HEK293 (cell line): Measurements from ENCODE around the gene PHKA2.

ENCODE experiments used
- CTCF ChIA-PET: fragments of 350-600 bp; formaldehyde crosslinking; extraction: SDS; loops from one replicate; lab custom pipeline; 2021; ENCODE audit warnings: antibody characterized with exemption; lab: Yijun Ruan, JAX
- POLR2A ChIA-PET: fragments of 300-600 bp; formaldehyde crosslinking; extraction: SDS; loops from one replicate; lab custom pipeline; 2020; ENCODE audit warnings: antibody characterized with exemption, inconsistent platforms; lab: Yijun Ruan, JAX
- H3K27ac ChIP-seq: fragments of 200-500 bp; sonication (Bioruptor generic); 2 replicates; pipeline ENCODE4 v1.5.1; 2014; ENCODE audit warnings: low read depth, low read length, control low read depth, inconsistent platforms; ENCODE audit errors: extremely low read depth
- H3K36me3 ChIP-seq, 2 experiments: fragments of 200-500 bp in 1 of 2; sonication (Bioruptor generic) in 1 of 2; 1 replicate in 1 of 2; 2 replicates in 1 of 2; pipeline ENCODE4 v1.5.1; 2014 to 2017; ENCODE audit warnings: inconsistent platforms in 2 of 2, low read length in 2 of 2; ENCODE audit not compliant: control insufficient read depth in 2 of 2, insufficient read depth in 1 of 2
- H3K4me1 ChIP-seq: fragments of 200-500 bp; sonication (Bioruptor generic); 2 replicates; pipeline ENCODE4 v1.5.1; 2014; ENCODE audit warnings: mild to moderate bottlenecking, low read length, inconsistent platforms; ENCODE audit not compliant: control insufficient read depth, insufficient read depth
- H3K4me3 ChIP-seq: 2 replicates; pipeline ENCODE4 v1.5.1; 2011; ENCODE audit warnings: low read depth, mild to moderate bottlenecking, control low read depth, low read length, moderate library complexity
- H3K9me3 ChIP-seq: fragments of 200-500 bp; sonication (Bioruptor generic); 2 replicates; pipeline ENCODE4 v1.5.1; 2014; ENCODE audit warnings: low read depth, low read length, inconsistent platforms; ENCODE audit not compliant: control insufficient read depth, insufficient read depth
- GLIS1 ChIP-seq: fragments of 450-650 bp; formaldehyde crosslinking; IDR thresholded peaks from 2 replicates; pipeline ENCODE4 v1.5.1; 2016; ENCODE audit warnings: missing biosample characterization, missing genetic modification characterization
- HOXC10 ChIP-seq: sonication (generic); formaldehyde crosslinking; IDR thresholded peaks from 2 replicates; pipeline ENCODE4 v1.8.1; 2023; ENCODE audit warnings: mild to moderate bottlenecking, missing genetic modification reagents
- ZEB2 ChIP-seq: fragments of 450-650 bp; formaldehyde crosslinking; IDR thresholded peaks from 2 replicates; pipeline ENCODE4 v1.5.1; 2016; ENCODE audit warnings: missing biosample characterization, missing genetic modification characterization
- ZFP41 ChIP-seq: fragments of 450-650 bp; formaldehyde crosslinking; IDR thresholded peaks from 2 replicates; pipeline ENCODE4 v1.5.1; 2016; ENCODE audit warnings: missing biosample characterization, missing genetic modification characterization, borderline replicate concordance
- ZNF140 ChIP-seq: fragments of 450-650 bp; formaldehyde crosslinking; IDR thresholded peaks from 2 replicates; pipeline ENCODE4 v1.5.1; 2016; ENCODE audit warnings: missing biosample characterization, missing genetic modification characterization
- ZNF155 ChIP-seq: fragments of 450-650 bp; formaldehyde crosslinking; IDR thresholded peaks from 2 replicates; pipeline ENCODE4 v1.5.1; 2016; ENCODE audit warnings: missing biosample characterization, missing genetic modification characterization
- ZNF341 ChIP-seq: fragments of 450-650 bp; formaldehyde crosslinking; IDR thresholded peaks from 2 replicates; pipeline ENCODE4; 2016; ENCODE audit warnings: low read depth, missing biosample characterization, missing genetic modification characterization
- ZNF366 ChIP-seq: fragments of 450-650 bp; formaldehyde crosslinking; conservative IDR thresholded peaks from 2 replicates; pipeline ENCODE4 v1.5.1; 2016; ENCODE audit warnings: missing biosample characterization, missing genetic modification characterization
- ZNF404 ChIP-seq: fragments of 450-650 bp; formaldehyde crosslinking; IDR thresholded peaks from 2 replicates; pipeline ENCODE4 v1.5.1; 2017; ENCODE audit warnings: missing biosample characterization, missing genetic modification characterization
- ZNF544 ChIP-seq: fragments of 450-650 bp; formaldehyde crosslinking; IDR thresholded peaks from 2 replicates; pipeline ENCODE4 v1.5.0; 2017; ENCODE audit warnings: missing biosample characterization, missing genetic modification characterization
- ZNF561 ChIP-seq: fragments of 450-650 bp; IDR thresholded peaks from 2 replicates; pipeline ENCODE4 v1.5.1; 2018; ENCODE audit warnings: missing biosample characterization, missing genetic modification characterization, borderline replicate concordance
- ZNF610 ChIP-seq: fragments of 450-650 bp; formaldehyde crosslinking; IDR thresholded peaks from 2 replicates; pipeline ENCODE4 v1.5.1; 2016; ENCODE audit warnings: missing biosample characterization, missing genetic modification characterization, borderline replicate concordance
- ZNF623 ChIP-seq: fragments of 450-650 bp; formaldehyde crosslinking; IDR thresholded peaks from 2 replicates; pipeline ENCODE4 v1.5.1; 2016; ENCODE audit warnings: missing biosample characterization, missing genetic modification characterization
- ZNF658 ChIP-seq: fragments of 450-650 bp; formaldehyde crosslinking; IDR thresholded peaks from 2 replicates; pipeline ENCODE4; 2016; ENCODE audit warnings: missing biosample characterization, missing genetic modification characterization
- ZSCAN16 ChIP-seq: fragments of 450-650 bp; formaldehyde crosslinking; IDR thresholded peaks from 2 replicates; pipeline ENCODE4 v1.5.1; 2016; ENCODE audit warnings: missing biosample characterization, missing genetic modification characterization
- ZSCAN30 ChIP-seq: fragments of 450-650 bp; IDR thresholded peaks from 2 replicates; pipeline ENCODE4 v1.5.1; 2018; ENCODE audit warnings: missing biosample characterization, mild to moderate bottlenecking, missing genetic modification characterization, moderate library complexity
- TF ChIP-seq, protein P1 (sequence below): fragments of 450-650 bp; formaldehyde crosslinking; IDR thresholded peaks from 2 replicates; pipeline ENCODE4 v1.5.1; 2016; ENCODE audit warnings: missing biosample characterization, missing genetic modification characterization, borderline replicate concordance
- TF ChIP-seq, protein P2 (sequence below): fragments of 450-650 bp; formaldehyde crosslinking; IDR thresholded peaks from 2 replicates; pipeline ENCODE4 v1.5.1; 2016; ENCODE audit warnings: missing biosample characterization, missing genetic modification characterization
- TF ChIP-seq, protein P3 (sequence below): fragments of 450-650 bp; formaldehyde crosslinking; IDR thresholded peaks from 2 replicates; pipeline ENCODE4 v1.5.1; 2016; ENCODE audit warnings: missing biosample characterization, missing genetic modification characterization
- TF ChIP-seq, protein P4 (sequence below): fragments of 450-650 bp; formaldehyde crosslinking; conservative IDR thresholded peaks from 2 replicates; pipeline ENCODE4 v1.5.1; 2016; ENCODE audit warnings: low read depth, missing biosample characterization, missing genetic modification characterization
- TF ChIP-seq, protein P5 (sequence below): fragments of 450-650 bp; formaldehyde crosslinking; IDR thresholded peaks from 2 replicates; pipeline ENCODE4 v1.5.1; 2017; ENCODE audit warnings: missing biosample characterization, missing genetic modification characterization
- TF ChIP-seq, protein P6 (sequence below): fragments of 450-650 bp; formaldehyde crosslinking; IDR thresholded peaks from 2 replicates; pipeline ENCODE4 v1.5.1; 2016; ENCODE audit warnings: missing biosample characterization, missing genetic modification characterization

PHKA2 gene

DNA sequence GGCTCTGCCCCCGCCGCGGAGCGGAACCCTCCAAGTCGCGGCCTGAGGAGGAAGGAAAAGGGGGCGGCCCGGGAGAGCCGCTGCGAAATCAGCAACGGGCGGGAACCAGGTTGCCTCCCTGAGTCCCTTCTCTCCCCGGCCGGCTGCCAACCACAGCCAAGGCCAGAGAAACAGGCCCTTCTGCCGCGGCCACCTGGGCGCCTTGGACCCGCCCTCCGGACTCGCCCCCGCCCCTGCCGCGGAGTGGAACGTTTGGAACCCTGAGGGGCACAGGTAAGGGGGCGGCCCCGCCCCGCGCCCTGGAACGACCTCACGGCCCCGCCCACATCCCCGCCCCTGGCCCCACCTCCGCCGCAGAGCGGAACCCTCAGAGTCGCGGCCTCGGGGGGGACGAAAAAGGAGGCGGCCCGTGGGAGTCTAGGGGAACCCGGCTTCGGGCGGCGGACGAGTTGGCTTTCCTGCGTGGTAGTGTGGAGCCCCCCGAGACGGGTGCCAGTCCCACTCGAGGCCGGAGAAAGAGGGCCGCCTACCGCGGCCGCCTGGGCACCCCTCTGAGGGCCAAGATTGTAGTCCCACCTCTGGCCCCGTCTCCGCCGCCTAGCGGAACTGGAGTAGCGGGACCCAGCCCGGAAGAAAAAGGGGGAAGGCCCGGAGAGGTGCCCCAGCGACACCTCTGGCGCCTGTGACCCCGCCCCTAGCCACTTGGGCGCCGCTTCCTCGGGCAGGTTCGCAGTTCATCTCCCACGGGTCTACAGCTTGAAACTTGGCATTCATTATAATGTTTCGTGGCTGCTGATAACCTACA is 669 bp upstream of the PHKA2 start:
- no peaks in the 10 kb centered on the region for H3K9me3 ChIP-seq
- no peaks in the 10 kb centered on the region for H3K36me3 ChIP-seq
- POLR2A ChIA-PET = interaction anchor here (0.6 to 1.1 kb wide), 2 partner anchors 138 to 789 kb away, joined by 3 to 4 read pairs; partner anchors contain the start of gene ADGRG2
- no peaks in the 10 kb centered on the region for H3K4me1 ChIP-seq
- H3K27ac ChIP-seq = peak overlapping the region; percentile 91
- H3K4me3 ChIP-seq = peak overlapping the region; percentile 72
- CTCF ChIA-PET = interaction anchor here (1.7 to 1.9 kb wide), 2 partner anchors 22 to 349 kb away, joined by 3 to 8 read pairs; no protein-coding TSS in a partner anchor
- TF ChIP-seq, protein P1, sequence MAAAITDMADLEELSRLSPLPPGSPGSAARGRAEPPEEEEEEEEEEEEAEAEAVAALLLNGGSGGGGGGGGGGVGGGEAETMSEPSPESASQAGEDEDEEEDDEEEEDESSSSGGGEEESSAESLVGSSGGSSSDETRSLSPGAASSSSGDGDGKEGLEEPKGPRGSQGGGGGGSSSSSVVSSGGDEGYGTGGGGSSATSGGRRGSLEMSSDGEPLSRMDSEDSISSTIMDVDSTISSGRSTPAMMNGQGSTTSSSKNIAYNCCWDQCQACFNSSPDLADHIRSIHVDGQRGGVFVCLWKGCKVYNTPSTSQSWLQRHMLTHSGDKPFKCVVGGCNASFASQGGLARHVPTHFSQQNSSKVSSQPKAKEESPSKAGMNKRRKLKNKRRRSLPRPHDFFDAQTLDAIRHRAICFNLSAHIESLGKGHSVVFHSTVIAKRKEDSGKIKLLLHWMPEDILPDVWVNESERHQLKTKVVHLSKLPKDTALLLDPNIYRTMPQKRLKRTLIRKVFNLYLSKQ (tag by site-specific recombination) = no peak
- 0 out of 2 replicates have a peak, but pooled peaks have one; percentile 10 for TF ChIP-seq ZNF623 (tag by site-specific recombination)
- TF ChIP-seq ZNF544 (tag by site-specific recombination) = no peak
- TF ChIP-seq, protein P2, sequence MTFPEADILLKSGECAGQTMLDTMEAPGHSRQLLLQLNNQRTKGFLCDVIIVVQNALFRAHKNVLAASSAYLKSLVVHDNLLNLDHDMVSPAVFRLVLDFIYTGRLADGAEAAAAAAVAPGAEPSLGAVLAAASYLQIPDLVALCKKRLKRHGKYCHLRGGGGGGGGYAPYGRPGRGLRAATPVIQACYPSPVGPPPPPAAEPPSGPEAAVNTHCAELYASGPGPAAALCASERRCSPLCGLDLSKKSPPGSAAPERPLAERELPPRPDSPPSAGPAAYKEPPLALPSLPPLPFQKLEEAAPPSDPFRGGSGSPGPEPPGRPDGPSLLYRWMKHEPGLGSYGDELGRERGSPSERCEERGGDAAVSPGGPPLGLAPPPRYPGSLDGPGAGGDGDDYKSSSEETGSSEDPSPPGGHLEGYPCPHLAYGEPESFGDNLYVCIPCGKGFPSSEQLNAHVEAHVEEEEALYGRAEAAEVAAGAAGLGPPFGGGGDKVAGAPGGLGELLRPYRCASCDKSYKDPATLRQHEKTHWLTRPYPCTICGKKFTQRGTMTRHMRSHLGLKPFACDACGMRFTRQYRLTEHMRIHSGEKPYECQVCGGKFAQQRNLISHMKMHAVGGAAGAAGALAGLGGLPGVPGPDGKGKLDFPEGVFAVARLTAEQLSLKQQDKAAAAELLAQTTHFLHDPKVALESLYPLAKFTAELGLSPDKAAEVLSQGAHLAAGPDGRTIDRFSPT (tag by site-specific recombination) = 0 out of 2 replicates have a peak, but pooled peaks have one; percentile 35
- TF ChIP-seq, protein P3, sequence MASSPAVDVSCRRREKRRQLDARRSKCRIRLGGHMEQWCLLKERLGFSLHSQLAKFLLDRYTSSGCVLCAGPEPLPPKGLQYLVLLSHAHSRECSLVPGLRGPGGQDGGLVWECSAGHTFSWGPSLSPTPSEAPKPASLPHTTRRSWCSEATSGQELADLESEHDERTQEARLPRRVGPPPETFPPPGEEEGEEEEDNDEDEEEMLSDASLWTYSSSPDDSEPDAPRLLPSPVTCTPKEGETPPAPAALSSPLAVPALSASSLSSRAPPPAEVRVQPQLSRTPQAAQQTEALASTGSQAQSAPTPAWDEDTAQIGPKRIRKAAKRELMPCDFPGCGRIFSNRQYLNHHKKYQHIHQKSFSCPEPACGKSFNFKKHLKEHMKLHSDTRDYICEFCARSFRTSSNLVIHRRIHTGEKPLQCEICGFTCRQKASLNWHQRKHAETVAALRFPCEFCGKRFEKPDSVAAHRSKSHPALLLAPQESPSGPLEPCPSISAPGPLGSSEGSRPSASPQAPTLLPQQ (tag by site-specific recombination) = peak; percentile 84
- TF ChIP-seq, protein P4, sequence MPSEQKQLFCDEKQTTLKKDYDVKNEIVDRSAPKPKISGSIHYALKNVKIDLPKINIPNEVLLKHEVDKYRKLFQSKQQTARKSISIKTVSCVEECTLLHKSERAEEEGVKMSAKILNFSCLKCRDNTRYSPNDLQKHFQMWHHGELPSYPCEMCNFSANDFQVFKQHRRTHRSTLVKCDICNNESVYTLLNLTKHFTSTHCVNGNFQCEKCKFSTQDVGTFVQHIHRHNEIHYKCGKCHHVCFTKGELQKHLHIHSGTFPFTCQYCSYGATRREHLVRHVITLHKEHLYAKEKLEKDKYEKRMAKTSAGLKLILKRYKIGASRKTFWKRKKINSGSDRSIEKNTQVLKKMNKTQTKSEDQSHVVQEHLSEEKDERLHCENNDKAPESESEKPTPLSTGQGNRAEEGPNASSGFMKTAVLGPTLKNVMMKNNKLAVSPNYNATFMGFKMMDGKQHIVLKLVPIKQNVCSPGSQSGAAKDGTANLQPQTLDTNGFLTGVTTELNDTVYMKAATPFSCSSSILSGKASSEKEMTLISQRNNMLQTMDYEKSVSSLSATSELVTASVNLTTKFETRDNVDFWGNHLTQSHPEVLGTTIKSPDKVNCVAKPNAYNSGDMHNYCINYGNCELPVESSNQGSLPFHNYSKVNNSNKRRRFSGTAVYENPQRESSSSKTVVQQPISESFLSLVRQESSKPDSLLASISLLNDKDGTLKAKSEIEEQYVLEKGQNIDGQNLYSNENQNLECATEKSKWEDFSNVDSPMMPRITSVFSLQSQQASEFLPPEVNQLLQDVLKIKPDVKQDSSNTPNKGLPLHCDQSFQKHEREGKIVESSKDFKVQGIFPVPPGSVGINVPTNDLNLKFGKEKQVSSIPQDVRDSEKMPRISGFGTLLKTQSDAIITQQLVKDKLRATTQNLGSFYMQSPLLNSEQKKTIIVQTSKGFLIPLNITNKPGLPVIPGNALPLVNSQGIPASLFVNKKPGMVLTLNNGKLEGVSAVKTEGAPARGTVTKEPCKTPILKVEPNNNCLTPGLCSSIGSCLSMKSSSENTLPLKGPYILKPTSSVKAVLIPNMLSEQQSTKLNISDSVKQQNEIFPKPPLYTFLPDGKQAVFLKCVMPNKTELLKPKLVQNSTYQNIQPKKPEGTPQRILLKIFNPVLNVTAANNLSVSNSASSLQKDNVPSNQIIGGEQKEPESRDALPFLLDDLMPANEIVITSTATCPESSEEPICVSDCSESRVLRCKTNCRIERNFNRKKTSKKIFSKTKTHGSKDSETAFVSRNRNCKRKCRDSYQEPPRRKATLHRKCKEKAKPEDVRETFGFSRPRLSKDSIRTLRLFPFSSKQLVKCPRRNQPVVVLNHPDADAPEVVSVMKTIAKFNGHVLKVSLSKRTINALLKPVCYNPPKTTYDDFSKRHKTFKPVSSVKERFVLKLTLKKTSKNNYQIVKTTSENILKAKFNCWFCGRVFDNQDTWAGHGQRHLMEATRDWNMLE (tag by site-specific recombination) = peak; percentile 75
- no peak for TF ChIP-seq ZFP41 (tag by site-specific recombination)
- peak; percentile 75 for TF ChIP-seq GLIS1 (tag by site-specific recombination)
- TF ChIP-seq HOXC10 (CRISPR knock-in tag) = 0 out of 2 replicates have a peak, but pooled peaks have one; percentile 28
- peak; percentile 77; the same call in 1 of the 2 replicates for TF ChIP-seq ZNF561
- TF ChIP-seq ZNF155 (tag by site-specific recombination) = no peak
- TF ChIP-seq, protein P5, sequence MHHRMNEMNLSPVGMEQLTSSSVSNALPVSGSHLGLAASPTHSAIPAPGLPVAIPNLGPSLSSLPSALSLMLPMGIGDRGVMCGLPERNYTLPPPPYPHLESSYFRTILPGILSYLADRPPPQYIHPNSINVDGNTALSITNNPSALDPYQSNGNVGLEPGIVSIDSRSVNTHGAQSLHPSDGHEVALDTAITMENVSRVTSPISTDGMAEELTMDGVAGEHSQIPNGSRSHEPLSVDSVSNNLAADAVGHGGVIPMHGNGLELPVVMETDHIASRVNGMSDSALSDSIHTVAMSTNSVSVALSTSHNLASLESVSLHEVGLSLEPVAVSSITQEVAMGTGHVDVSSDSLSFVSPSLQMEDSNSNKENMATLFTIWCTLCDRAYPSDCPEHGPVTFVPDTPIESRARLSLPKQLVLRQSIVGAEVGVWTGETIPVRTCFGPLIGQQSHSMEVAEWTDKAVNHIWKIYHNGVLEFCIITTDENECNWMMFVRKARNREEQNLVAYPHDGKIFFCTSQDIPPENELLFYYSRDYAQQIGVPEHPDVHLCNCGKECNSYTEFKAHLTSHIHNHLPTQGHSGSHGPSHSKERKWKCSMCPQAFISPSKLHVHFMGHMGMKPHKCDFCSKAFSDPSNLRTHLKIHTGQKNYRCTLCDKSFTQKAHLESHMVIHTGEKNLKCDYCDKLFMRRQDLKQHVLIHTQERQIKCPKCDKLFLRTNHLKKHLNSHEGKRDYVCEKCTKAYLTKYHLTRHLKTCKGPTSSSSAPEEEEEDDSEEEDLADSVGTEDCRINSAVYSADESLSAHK (tag by site-specific recombination) = no peak
- TF ChIP-seq ZNF610 (tag by site-specific recombination) = no peak
- peak; percentile 58; the same call in 1 of the 2 replicates for TF ChIP-seq ZSCAN30 (tag by site-specific recombination)
- TF ChIP-seq, protein P6, sequence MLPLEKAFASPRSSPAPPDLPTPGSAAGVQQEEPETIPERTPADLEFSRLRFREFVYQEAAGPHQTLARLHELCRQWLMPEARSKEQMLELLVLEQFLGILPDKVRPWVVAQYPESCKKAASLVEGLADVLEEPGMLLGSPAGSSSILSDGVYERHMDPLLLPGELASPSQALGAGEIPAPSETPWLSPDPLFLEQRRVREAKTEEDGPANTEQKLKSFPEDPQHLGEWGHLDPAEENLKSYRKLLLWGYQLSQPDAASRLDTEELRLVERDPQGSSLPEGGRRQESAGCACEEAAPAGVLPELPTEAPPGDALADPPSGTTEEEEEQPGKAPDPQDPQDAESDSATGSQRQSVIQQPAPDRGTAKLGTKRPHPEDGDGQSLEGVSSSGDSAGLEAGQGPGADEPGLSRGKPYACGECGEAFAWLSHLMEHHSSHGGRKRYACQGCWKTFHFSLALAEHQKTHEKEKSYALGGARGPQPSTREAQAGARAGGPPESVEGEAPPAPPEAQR (tag by site-specific recombination) = no peak
- TF ChIP-seq ZNF404 = no peak
- no peak for TF ChIP-seq ZSCAN16 (tag by site-specific recombination)
- TF ChIP-seq ZNF366 = no peak
- no peak for TF ChIP-seq ZNF341 (tag by site-specific recombination)
- TF ChIP-seq ZEB2 (tag by site-specific recombination) = peak; percentile 84
- TF ChIP-seq ZNF658 = no peak
- TF ChIP-seq ZNF140 (tag by site-specific recombination) = no peak
